ENCODE results near the gene OR10A4. TPM values are rescaled to one million over a fixed set of nuclear protein-coding genes. Genes with fewer than 3 reads are reported as not detected.

The OR10A4 gene
- total RNA-seq, 1 experiment from 2014 or later: not detected

GRCh38 chr11:6864438-6864837 lies 12.0 kb upstream of the OR10A4 start:
- H3K4me1 Mint-ChIP-seq (ENCODE audit: low read depth, unreplicated experiment): no peaks in the 10 kb centered on the region
- no peaks in the 10 kb centered on the region for H3K36me3 Mint-ChIP-seq (ENCODE audit: insufficient read depth, unreplicated experiment)
- 0 out of 2 replicates have a peak, but pooled peaks cover 2% of the 10 kb centered on the region for H3K4me1 ChIP-seq
- no peaks in the 10 kb centered on the region for H3K36me3 ChIP-seq (ENCODE audit: control insufficient read depth, insufficient read depth, low read length)
- H3K27me3 ChIP-seq (replicated peaks; ENCODE audit: control insufficient read depth, insufficient read depth, low read length): no peaks in the 10 kb centered on the region
- intact Hi-C loops (cut with micrococcal nuclease; ENCODE audit: unreplicated experiment): no loop called here
- no peak overlapping the region for H3K27ac Mint-ChIP-seq (ENCODE audit: unreplicated experiment)
- H3K4me3 Mint-ChIP-seq (ENCODE audit: unreplicated experiment): no peak overlapping the region
- no peak overlapping the region for H3K4me3 ChIP-seq (ENCODE audit: low read depth, low read length)
- POLR2A ChIA-PET: interaction anchor here (0.6 kb wide), 1 partner anchor 1380 kb away, joined by 3 read pairs; no protein-coding TSS in a partner anchor
- TF ChIP-seq, protein P1, sequence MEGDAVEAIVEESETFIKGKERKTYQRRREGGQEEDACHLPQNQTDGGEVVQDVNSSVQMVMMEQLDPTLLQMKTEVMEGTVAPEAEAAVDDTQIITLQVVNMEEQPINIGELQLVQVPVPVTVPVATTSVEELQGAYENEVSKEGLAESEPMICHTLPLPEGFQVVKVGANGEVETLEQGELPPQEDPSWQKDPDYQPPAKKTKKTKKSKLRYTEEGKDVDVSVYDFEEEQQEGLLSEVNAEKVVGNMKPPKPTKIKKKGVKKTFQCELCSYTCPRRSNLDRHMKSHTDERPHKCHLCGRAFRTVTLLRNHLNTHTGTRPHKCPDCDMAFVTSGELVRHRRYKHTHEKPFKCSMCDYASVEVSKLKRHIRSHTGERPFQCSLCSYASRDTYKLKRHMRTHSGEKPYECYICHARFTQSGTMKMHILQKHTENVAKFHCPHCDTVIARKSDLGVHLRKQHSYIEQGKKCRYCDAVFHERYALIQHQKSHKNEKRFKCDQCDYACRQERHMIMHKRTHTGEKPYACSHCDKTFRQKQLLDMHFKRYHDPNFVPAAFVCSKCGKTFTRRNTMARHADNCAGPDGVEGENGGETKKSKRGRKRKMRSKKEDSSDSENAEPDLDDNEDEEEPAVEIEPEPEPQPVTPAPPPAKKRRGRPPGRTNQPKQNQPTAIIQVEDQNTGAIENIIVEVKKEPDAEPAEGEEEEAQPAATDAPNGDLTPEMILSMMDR (IDR thresholded peaks at IDR 0.05; ENCODE audit: insufficient read depth in 1 of 2, low read depth in 1 of 2, low read length in 1 of 2, severe bottlenecking in 1 of 2, unreplicated experiment in 1 of 2): no peak
- CTCF ChIA-PET: no interaction called here
- peaks cover 6% of the 10 kb centered on the region for H3K9me3 Mint-ChIP-seq (ENCODE audit: unreplicated experiment)
- BruUV-seq (replicated peaks): no TSS peak
- H3K27me3 Mint-ChIP-seq (ENCODE audit: insufficient read depth, unreplicated experiment): no peaks in the 10 kb centered on the region
- no peak for DNase-seq
- no peaks in the 10 kb centered on the region for H3K9me3 ChIP-seq

DNA sequence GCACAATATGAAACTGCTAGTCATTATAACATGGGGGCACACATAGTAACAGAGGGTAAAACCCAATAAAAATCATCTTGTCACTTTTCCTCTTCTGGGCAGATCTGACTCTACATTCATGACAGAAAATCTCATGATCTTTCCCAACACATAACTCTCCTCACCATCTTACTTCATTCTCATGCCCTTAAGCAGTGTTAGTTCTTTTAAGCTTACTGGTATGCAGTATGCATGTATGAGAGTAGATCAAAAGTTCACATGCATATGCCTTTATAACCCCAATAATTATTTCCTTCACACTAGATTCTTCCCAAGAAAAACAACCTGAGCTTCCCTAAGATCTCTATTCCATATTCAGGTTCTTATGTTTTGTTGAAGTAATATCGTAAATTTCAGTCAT lies 5.1 kb upstream of the OR10A4 start:
- Histone ChIP-seq H3K4me1 (0 out of 2 replicates have a peak, but pooled peaks cover 2% of the 10 kb centered on the region), H3K9me3 (no peaks in the 10 kb centered on the region), H3K27me3 (replicated peaks; ENCODE audit: control insufficient read depth, insufficient read depth, low read length) (no peaks in the 10 kb centered on the region), H3K4me3 (ENCODE audit: low read depth, low read length) (no peak overlapping the region), H3K36me3 (ENCODE audit: control insufficient read depth, insufficient read depth, low read length) (no peaks in the 10 kb centered on the region)
- H3K4me1 Mint-ChIP-seq (ENCODE audit: low read depth, unreplicated experiment): no peaks in the 10 kb centered on the region
- ChIA-PET POLR2A (no interaction called here), CTCF (no interaction called here)
- BruUV-seq (replicated peaks): no TSS peak
- no peaks in the 10 kb centered on the region for H3K9me3 Mint-ChIP-seq (ENCODE audit: unreplicated experiment)
- intact Hi-C loops (cut with micrococcal nuclease; ENCODE audit: unreplicated experiment): no loop called here
- TF ChIP-seq, protein P1 (IDR thresholded peaks at IDR 0.05; ENCODE audit: insufficient read depth in 1 of 2, low read depth in 1 of 2, low read length in 1 of 2, severe bottlenecking in 1 of 2, unreplicated experiment in 1 of 2): no peak
- no peaks in the 10 kb centered on the region for H3K36me3 Mint-ChIP-seq (ENCODE audit: insufficient read depth, unreplicated experiment)
- no peak for DNase-seq
- H3K27ac Mint-ChIP-seq (ENCODE audit: unreplicated experiment): no peak overlapping the region
- H3K27me3 Mint-ChIP-seq (ENCODE audit: insufficient read depth, unreplicated experiment): peaks cover 13% of the 10 kb centered on the region
- no peak overlapping the region for H3K4me3 Mint-ChIP-seq (ENCODE audit: unreplicated experiment)

- BruUV-seq (replicated peaks): no TSS peak
- Histone ChIP-seq H3K36me3 (ENCODE audit: control insufficient read depth, insufficient read depth, low read length) (no peaks in the 10 kb centered on the region), H3K4me3 (ENCODE audit: low read depth, low read length) (no peak overlapping the region), H3K9me3 (no peaks in the 10 kb centered on the region), H3K4me1 (no peaks in the 10 kb centered on the region), H3K27me3 (replicated peaks; ENCODE audit: control insufficient read depth, insufficient read depth, low read length) (no peaks in the 10 kb centered on the region)
- Mint-ChIP-seq H3K4me3 (ENCODE audit: unreplicated experiment) (no peak overlapping the region), H3K4me1 (ENCODE audit: low read depth, unreplicated experiment) (no peaks in the 10 kb centered on the region), H3K9me3 (ENCODE audit: unreplicated experiment) (no peaks in the 10 kb centered on the region), H3K27me3 (ENCODE audit: insufficient read depth, unreplicated experiment) (peaks cover 9% of the 10 kb centered on the region), H3K27ac (ENCODE audit: unreplicated experiment) (no peak overlapping the region), H3K36me3 (ENCODE audit: insufficient read depth, unreplicated experiment) (no peaks in the 10 kb centered on the region)
- intact Hi-C loops (cut with micrococcal nuclease; ENCODE audit: unreplicated experiment): no loop called here
- ChIA-PET CTCF (no interaction called here), POLR2A (no interaction called here)
- no peak for DNase-seq
- TF ChIP-seq, protein P1 (IDR thresholded peaks at IDR 0.05; ENCODE audit: insufficient read depth in 1 of 2, low read depth in 1 of 2, low read length in 1 of 2, severe bottlenecking in 1 of 2, unreplicated experiment in 1 of 2): no peak
Measured at GRCh38 chr11:6875761-6876160, 664 bp upstream of the OR10A4 start.
